OCI-LY3 (cell line): ENCODE data around the gene GMPPA.

Experiments used
- CTCF ChIP-seq: fragments of 200-600, 300-600 bp; sonication (generic); IDR thresholded peaks from 2 replicates; pipeline ENCODE4 v1.5.1; 2014; ENCODE audit warnings: antibody characterized with exemption, low read length, low read depth
- EZH2phosphoT487 ChIP-seq: fragments of 200-600 bp; shearing (Covaris generic); IDR thresholded peaks from 2 replicates; pipeline ENCODE4 v1.6.1; 2018; ENCODE audit warnings: antibody characterized with exemption, mixed run types, low read depth

- TF ChIP-seq CTCF, result no peak
- TF ChIP-seq EZH2phosphoT487, result no peak
Measured at GRCh38 chr2:219493086-219493485, 5.6 kb upstream of the GMPPA start.
